Neural crest cell (in vitro differentiated cells): ENCODE data around the gene RNF144B. TPM values are rescaled to one million over a fixed set of nuclear protein-coding genes. Genes with fewer than 3 reads are reported as not detected.
A peak's percentile ranks its signal among the peaks of the same experiment; 100 is the strongest.

Experiments used
- DNase-seq: peaks from one replicate; pipeline ENCODE4 v3.0.0; 2021; ENCODE audit warnings: low read depth, mixed read lengths, low spot score
- H3K27ac Mint-ChIP-seq: one replicate; pipeline ENCODE4 v1.8.0; 2021; ENCODE audit warnings: mild to moderate bottlenecking, mixed read lengths; ENCODE audit not compliant: unreplicated experiment
- H3K27me3 Mint-ChIP-seq: 2 replicates; pipeline ENCODE4 v1.8.0; 2021; ENCODE audit warnings: low read depth, mild to moderate bottlenecking, mixed read lengths
- H3K36me3 Mint-ChIP-seq: 2 replicates; pipeline ENCODE4 v1.8.0; 2021; ENCODE audit warnings: low read depth, mild to moderate bottlenecking, mixed read lengths
- H3K4me1 Mint-ChIP-seq: 2 replicates; pipeline ENCODE4 v1.8.0; 2021; ENCODE audit warnings: mixed read lengths
- H3K4me3 Mint-ChIP-seq: one replicate; pipeline ENCODE4 v1.8.0; 2021; ENCODE audit warnings: mild to moderate bottlenecking, mixed read lengths
- H3K9me3 Mint-ChIP-seq: 2 replicates; pipeline ENCODE4 v1.8.0; 2021; ENCODE audit warnings: mixed read lengths
- total RNA-seq: library from RNA; stranded (reverse); gene quantifications from 2 replicates; pipeline ENCODE4 v1.2.1, GENCODE V29; 2021
- TF ChIP-seq, protein P1 (sequence below): fragments of 200-600 bp; sonication (generic); conservative IDR thresholded peaks from 2 replicates; pipeline ENCODE4 v1.5.0; 2021; ENCODE audit warnings: antibody characterized with exemption, mild to moderate bottlenecking

Gene RNF144B
- total RNA-seq, 1 donor from 2014 or later, result 0.23 TPM

DNA sequence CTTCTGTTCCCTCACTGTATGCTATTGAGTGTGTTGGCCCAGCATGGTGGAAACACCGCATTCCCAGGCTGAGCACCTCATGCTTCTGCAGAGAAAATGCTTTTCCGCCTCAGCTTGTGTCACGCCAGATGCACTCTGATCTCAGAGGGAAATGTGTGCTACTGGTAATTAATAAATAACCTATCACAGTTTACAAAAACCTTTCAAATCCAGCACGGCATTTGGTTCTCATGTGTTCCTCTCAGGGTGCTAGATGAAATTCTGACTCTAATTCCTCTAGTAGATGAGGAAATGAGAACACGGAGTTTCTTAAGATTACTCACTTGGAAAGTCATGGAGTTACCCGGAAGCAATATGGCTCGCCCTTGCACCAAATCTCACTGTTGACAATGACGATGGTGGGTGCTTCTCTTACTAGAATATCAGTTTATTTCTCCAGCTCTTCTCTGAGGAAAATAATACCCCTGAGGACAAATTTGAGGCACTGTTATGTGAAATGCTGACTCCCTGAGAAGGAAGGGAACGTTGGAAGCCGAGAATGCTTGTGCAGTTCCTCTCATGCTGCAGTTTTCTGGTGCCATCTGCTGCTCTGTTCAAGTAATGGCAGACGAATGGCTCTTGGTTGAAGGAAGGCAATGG is 116.6 kb downstream of the RNF144B start:
- Mint-ChIP-seq H3K27me3 (no peaks in the 10 kb centered on the region), H3K4me3 (no peak overlapping the region), H3K4me1 (peaks cover 38% of the 10 kb centered on the region), H3K36me3 (no peaks in the 10 kb centered on the region), H3K27ac (peak overlapping the region; percentile 60), H3K9me3 (no peaks in the 10 kb centered on the region)
- TF ChIP-seq, protein P1, sequence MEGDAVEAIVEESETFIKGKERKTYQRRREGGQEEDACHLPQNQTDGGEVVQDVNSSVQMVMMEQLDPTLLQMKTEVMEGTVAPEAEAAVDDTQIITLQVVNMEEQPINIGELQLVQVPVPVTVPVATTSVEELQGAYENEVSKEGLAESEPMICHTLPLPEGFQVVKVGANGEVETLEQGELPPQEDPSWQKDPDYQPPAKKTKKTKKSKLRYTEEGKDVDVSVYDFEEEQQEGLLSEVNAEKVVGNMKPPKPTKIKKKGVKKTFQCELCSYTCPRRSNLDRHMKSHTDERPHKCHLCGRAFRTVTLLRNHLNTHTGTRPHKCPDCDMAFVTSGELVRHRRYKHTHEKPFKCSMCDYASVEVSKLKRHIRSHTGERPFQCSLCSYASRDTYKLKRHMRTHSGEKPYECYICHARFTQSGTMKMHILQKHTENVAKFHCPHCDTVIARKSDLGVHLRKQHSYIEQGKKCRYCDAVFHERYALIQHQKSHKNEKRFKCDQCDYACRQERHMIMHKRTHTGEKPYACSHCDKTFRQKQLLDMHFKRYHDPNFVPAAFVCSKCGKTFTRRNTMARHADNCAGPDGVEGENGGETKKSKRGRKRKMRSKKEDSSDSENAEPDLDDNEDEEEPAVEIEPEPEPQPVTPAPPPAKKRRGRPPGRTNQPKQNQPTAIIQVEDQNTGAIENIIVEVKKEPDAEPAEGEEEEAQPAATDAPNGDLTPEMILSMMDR, result peak; percentile 92
- peak; percentile 41 for DNase-seq

DNA sequence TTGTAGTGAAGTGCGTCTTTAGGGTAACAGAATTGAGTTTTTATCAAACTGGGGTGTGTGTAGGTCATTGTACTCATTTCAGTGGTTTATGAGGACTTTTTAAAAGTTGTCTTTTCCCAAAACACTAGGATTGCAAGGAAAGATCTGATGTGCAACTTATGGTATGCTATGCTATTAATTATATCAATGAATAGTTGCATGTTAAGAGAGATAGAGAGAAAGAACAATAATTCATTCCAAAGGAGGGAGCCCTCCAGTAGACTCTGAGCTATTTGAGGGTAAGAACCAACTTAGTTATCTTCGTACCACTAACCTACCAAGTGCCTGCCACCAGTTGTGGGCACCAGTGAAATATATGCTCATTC is 117.1 kb downstream of the RNF144B start:
- no peak overlapping the region for H3K4me3 Mint-ChIP-seq
- no peaks in the 10 kb centered on the region for H3K36me3 Mint-ChIP-seq
- no peak overlapping the region for H3K27ac Mint-ChIP-seq
- H3K4me1 Mint-ChIP-seq, result peaks cover 38% of the 10 kb centered on the region
- H3K27me3 Mint-ChIP-seq, result no peaks in the 10 kb centered on the region
- DNase-seq, result no peak
- H3K9me3 Mint-ChIP-seq, result no peaks in the 10 kb centered on the region
- TF ChIP-seq, protein P1, result no peak

DNA sequence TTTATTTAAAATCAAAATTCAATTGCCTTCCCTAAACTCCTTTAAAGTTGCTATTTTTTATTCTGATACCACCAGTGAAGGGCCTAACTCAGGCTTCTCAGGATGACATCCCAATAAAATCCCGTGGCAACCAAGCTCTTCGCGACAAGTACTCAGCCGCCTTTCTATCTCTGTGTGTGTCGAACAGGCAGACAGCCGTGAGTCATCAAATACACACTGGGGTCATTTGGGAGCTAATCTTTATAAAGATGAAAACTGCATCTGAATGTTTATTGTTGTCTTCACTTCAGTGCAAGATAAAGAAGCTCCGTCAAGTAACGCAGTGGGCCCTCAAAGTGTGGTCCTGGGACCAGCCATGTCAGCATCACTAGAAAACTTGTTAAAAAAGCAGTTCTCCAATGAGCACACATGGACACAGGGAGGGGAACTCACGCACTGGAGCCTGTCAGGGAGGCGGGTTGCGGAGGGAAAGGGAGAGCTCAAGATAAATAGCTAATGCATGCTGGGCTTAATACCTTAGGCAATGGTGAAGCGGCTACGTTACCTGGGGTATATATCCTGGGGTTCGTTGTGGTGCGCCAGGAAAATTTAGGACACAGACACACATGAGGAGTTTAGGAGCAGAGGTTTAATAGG is 119.3 kb downstream of the RNF144B start:
- Mint-ChIP-seq H3K9me3 (peaks cover 3% of the 10 kb centered on the region), H3K4me1 (peaks cover 31% of the 10 kb centered on the region), H3K27ac (no peak overlapping the region), H3K4me3 (no peak overlapping the region), H3K36me3 (no peaks in the 10 kb centered on the region), H3K27me3 (no peaks in the 10 kb centered on the region)
- no peak for DNase-seq
- TF ChIP-seq, protein P1, result no peak

DNA sequence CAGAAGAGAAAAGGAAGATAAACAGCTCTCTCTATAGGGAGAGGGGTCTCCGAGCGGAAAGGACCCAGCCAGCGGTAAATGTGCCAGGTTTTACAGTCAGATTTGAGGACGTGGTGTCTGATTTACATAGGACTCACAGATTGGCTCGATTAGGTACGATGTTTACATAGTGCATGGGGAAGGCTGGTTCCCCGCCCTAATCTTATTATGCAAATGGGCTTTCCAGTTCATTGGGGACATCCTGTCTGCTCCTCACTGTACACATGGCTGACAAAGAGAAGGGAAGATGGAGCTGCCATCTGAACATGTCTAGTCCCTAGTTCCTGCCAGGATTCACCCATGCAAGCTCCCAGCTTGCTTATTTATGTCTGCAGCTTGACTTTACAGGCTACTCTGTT is 119.9 kb downstream of the RNF144B start:
- H3K4me1 Mint-ChIP-seq, result peaks cover 27% of the 10 kb centered on the region
- H3K36me3 Mint-ChIP-seq, result no peaks in the 10 kb centered on the region
- H3K27me3 Mint-ChIP-seq, result no peaks in the 10 kb centered on the region
- peaks cover 3% of the 10 kb centered on the region for H3K9me3 Mint-ChIP-seq
- H3K4me3 Mint-ChIP-seq, result no peak overlapping the region
- DNase-seq, result no peak
- no peak overlapping the region for H3K27ac Mint-ChIP-seq
- TF ChIP-seq, protein P1, result no peak

DNA sequence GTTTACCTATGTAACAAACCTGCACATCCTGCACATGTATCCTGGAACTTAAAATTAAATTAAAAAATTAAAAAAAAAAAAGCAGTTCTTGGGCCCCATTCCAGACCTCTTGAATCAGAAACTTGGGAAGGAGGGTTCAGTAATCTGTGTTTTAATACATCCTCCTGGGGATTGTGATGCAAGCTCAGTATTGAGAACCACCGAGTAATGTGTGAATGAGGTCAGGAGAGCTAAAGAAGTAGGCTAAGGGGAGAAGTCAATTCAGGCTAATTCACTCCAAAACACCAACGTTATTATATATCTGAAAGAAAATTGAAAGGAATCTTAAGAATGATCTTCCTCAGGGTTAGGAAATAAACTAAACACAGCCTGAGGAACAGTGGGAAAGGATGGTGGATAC is 120.4 kb downstream of the RNF144B start:
- Mint-ChIP-seq H3K27ac (no peak overlapping the region), H3K36me3 (no peaks in the 10 kb centered on the region), H3K4me3 (no peak overlapping the region), H3K4me1 (peaks cover 27% of the 10 kb centered on the region), H3K27me3 (no peaks in the 10 kb centered on the region), H3K9me3 (peaks cover 3% of the 10 kb centered on the region)
- no peak for DNase-seq
- TF ChIP-seq, protein P1, result no peak
